ENCODE results near the gene TLR3.
"Not testable (repeated sequence)": the region's sequence is repeated elsewhere in the genome, so short reads cannot be mapped to it uniquely, and the experiment has no call there.

The TLR3 gene

DNA sequence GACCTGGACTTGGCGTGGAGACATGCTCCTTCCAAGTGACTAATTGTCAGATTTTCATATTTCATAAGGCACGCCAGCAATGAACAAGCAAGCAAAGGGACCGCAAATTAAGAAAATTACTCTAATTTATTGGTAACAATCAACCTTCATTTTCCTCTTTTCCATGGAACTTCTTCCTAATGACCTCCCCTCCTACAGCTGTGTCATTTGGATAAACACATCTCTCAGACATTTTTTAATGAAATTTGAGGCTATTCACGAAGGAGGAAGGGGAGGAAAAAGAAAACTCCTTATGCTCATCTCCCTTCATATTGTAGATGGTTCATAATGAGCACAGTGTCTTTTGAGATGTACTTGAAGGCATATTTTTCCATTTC lies 38.6 kb upstream of the TLR3 start:
- Histone ChIP-seq H3K4me3 (ENCODE audit: low read length) (peak overlapping the region; percentile 20; the same call in 1 of the 2 replicates), H3K27ac (ENCODE audit: low read length) (peak overlapping the region; percentile 84), H3K36me3 (ENCODE audit: insufficient read depth, low read depth, low read length) (peaks cover 8% of the 10 kb centered on the region; the same call in 1 of the 2 replicates), H3K9ac (ENCODE audit: low read depth, low read length) (peak overlapping the region; percentile 72), H3K4me1 (ENCODE audit: insufficient read depth, low read length) (peaks cover 44% of the 10 kb centered on the region), H3K9me3 (ENCODE audit: insufficient read depth, low read depth, low read length) (peaks cover 24% of the 10 kb centered on the region), H3K27me3 (ENCODE audit: insufficient read depth, low read length) (no peaks in the 10 kb centered on the region)

DNA sequence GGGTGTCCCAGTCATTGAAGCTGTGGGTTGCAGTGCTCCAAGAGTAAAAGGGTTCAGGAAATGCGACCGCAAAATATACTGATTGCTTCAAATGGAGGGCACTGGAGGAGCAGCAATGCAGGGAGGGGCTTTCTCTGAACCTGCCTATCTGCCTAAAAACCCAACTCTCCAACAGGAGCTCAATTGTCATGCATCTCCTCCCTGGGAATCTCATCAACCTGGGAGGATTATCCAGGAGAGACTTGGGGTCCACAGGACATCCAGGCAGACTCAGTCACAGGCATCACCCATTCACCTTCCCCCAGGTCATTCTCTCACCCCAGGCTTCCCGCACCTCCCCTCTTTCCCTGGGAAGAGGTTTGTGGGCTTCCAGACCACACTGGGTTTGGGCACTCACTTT lies 38.2 kb upstream of the TLR3 start:
- H3K4me3 ChIP-seq (ENCODE audit: low read length) = peak overlapping the region; percentile 20; the same call in 1 of the 2 replicates
- peak overlapping the region; percentile 84 for H3K27ac ChIP-seq (ENCODE audit: low read length)
- peaks cover 44% of the 10 kb centered on the region for H3K4me1 ChIP-seq (ENCODE audit: insufficient read depth, low read length)
- H3K9ac ChIP-seq (ENCODE audit: low read depth, low read length) = peak overlapping the region; percentile 72; the same call in 1 of the 2 replicates
- H3K9me3 ChIP-seq (ENCODE audit: insufficient read depth, low read depth, low read length) = peaks cover 24% of the 10 kb centered on the region
- no peaks in the 10 kb centered on the region for H3K27me3 ChIP-seq (ENCODE audit: insufficient read depth, low read length)
- H3K36me3 ChIP-seq (ENCODE audit: insufficient read depth, low read depth, low read length) = peaks cover 8% of the 10 kb centered on the region; the same call in 1 of the 2 replicates

DNA sequence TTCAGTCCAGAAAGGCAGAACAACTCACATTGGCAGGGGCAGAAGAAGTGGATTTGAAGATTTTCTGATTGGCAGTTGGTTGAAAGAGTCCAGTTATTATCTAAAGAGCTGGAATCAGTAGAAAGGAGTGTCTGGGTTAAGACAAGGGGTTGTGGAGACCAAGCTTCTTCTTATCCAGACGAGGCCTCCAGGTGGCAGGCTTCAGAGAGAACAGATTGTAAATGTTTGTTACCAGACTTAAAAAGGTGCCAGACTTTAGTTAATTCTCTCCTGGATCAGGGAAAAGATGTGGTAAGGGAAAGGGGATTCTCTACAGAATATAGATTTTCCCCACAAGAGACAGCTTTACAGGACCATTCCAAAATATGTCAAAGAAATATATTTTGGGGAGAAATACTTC lies 36.7 kb upstream of the TLR3 start:
- Histone ChIP-seq H3K9ac (ENCODE audit: low read depth, low read length) (no peak overlapping the region; the same call in 1 of the 2 replicates), H3K4me3 (ENCODE audit: low read length) (no peak overlapping the region), H3K36me3 (ENCODE audit: insufficient read depth, low read depth, low read length) (peaks cover 8% of the 10 kb centered on the region; the same call in 1 of the 2 replicates), H3K27ac (ENCODE audit: low read length) (no peak overlapping the region), H3K27me3 (ENCODE audit: insufficient read depth, low read length) (no peaks in the 10 kb centered on the region), H3K4me1 (ENCODE audit: insufficient read depth, low read length) (peaks cover 44% of the 10 kb centered on the region), H3K9me3 (ENCODE audit: insufficient read depth, low read depth, low read length) (peaks cover 28% of the 10 kb centered on the region)

DNA sequence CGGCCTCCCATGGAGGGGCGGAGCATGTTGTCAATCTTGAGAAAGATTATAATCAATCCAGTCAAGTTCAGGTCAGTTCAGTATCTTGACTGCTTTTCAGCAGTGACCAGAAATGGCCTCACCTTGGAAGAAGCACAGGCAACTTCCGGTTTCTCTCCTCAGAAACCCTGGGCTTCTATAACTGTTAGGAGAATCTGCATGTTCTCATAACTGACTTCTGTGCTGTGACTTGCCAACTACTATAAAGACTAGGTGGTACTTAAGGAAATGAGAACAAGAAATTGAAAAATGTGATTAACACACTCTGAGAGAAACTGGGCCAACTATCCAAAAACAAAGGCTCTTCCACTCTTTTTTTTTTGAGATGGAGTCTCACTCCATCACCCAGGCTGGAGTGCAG lies 35.9 kb upstream of the TLR3 start:
- H3K27ac ChIP-seq (ENCODE audit: low read length) = no peak overlapping the region
- no peaks in the 10 kb centered on the region for H3K27me3 ChIP-seq (ENCODE audit: insufficient read depth, low read length)
- H3K9ac ChIP-seq (ENCODE audit: low read depth, low read length) = no peak overlapping the region
- H3K4me1 ChIP-seq (ENCODE audit: insufficient read depth, low read length) = peaks cover 42% of the 10 kb centered on the region
- H3K9me3 ChIP-seq (ENCODE audit: insufficient read depth, low read depth, low read length) = peaks cover 27% of the 10 kb centered on the region
- peaks cover 8% of the 10 kb centered on the region; the same call in 1 of the 2 replicates for H3K36me3 ChIP-seq (ENCODE audit: insufficient read depth, low read depth, low read length)
- no peak overlapping the region for H3K4me3 ChIP-seq (ENCODE audit: low read length)

DNA sequence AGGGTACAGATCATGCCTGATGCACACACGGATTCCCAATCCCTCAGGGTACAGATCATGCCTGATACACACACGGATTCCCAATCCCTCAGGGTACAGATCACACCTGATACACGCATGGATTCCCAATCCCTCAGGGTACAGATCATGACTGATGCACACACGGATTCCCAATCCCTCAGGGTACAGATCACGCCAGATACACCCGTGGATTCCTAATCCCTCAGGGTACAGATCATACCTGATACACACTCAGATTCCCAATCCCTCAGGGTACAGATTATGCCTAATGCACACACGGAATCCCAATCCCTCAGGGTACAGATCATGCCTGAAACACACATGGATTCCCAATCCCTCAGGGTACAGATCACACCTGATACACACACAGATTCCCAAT lies 34.3 kb upstream of the TLR3 start:
- not testable (repeated sequence) for H3K9ac ChIP-seq (ENCODE audit: low read depth, low read length); H3K27ac ChIP-seq (ENCODE audit: low read length); H3K27me3 ChIP-seq (ENCODE audit: insufficient read depth, low read length); H3K36me3 ChIP-seq (ENCODE audit: insufficient read depth, low read depth, low read length)
- Histone ChIP-seq H3K9me3 (ENCODE audit: insufficient read depth, low read depth, low read length) (peaks cover 27% of the 10 kb centered on the region), H3K4me3 (ENCODE audit: low read length) (peak overlapping the region; percentile 28; the same call in 1 of the 2 replicates), H3K4me1 (ENCODE audit: insufficient read depth, low read length) (peaks cover 31% of the 10 kb centered on the region)

DNA sequence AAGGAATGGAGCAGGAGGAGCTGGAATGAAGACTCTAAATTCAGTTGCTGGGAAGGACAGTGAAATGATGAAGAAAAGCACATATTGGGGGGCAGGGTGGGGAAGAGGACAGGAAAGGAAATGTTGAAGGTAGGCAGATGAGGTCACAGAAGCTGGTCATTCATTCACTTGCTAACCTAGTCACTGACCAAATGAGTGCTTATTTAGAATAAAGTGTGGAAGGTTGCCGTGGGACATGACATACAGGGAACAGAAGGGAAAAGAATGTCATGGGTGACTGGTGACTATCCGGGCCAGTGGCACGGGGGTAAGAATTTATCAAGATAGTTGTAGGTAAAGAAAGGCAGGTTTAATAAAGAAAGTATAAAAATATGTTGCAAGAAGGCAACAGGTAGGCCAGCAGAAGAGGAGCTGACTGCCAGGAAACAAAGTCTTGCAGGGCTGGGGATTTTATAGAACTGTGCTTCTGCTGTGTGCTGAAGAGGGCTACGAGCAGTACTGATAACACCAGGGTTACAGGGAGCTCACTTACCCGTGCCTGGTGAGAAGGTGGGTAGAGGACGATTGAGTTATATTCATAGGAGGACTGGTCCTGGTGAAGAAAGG lies 31.9 kb upstream of the TLR3 start:
- H3K27me3 ChIP-seq (ENCODE audit: insufficient read depth, low read length) = no peaks in the 10 kb centered on the region
- H3K9me3 ChIP-seq (ENCODE audit: insufficient read depth, low read depth, low read length) = peaks cover 27% of the 10 kb centered on the region
- H3K9ac ChIP-seq (ENCODE audit: low read depth, low read length) = no peak overlapping the region
- no peak overlapping the region for H3K27ac ChIP-seq (ENCODE audit: low read length)
- no peak overlapping the region for H3K4me3 ChIP-seq (ENCODE audit: low read length)
- H3K4me1 ChIP-seq (ENCODE audit: insufficient read depth, low read length) = peaks cover 7% of the 10 kb centered on the region; the same call in 1 of the 2 replicates
- peaks cover 8% of the 10 kb centered on the region; the same call in 1 of the 2 replicates for H3K36me3 ChIP-seq (ENCODE audit: insufficient read depth, low read depth, low read length)

DNA sequence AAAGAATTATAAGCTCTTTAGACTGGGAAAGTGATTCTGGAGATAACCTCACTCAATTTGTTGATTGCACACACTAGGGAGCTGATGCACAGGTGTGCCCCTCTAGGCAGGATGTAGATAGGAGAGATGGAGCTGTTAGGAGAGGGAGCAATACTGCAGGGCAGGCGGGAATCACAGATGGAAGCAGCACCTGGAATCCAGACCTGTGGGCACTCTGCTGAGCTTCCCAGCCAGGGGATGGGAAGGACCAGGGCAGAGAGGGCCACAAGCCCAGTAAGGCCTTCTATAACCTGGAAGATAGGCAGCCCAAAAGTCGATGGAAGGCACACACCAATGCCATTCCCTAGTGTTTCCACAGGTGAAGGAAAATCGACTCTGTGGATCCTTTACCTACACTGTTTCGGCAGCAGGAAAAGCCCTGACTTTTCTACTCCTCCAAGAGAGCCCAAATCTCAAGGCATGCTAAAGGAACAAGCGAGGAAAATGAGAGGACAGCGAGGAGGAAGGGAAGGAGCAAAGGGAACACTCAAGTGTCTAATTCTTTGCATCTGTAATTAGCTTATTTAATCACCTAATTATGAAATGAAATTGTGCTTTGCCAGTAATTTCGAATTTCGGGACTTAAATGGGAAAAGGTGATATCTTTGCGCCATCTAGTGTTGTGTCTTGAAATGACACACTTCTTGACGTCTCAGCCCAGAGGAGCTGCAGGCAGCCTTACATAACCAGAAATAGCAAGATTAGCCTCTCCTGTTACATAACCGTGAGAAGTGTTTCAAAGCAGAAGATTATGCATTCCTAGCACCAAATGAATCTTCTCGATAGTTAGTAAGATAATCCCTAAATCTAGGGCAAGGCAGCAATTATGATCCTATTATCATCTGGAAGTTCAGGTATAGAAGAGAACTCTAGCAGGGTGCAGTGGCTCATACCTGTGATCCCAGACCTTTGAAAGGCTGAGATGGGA lies 31.0 kb upstream of the TLR3 start:
- no peak overlapping the region for H3K9ac ChIP-seq (ENCODE audit: low read depth, low read length)
- H3K4me3 ChIP-seq (ENCODE audit: low read length) = no peak overlapping the region
- H3K4me1 ChIP-seq (ENCODE audit: insufficient read depth, low read length) = peaks cover under 1% of the 10 kb centered on the region; the same call in 1 of the 2 replicates
- peaks cover 8% of the 10 kb centered on the region; the same call in 1 of the 2 replicates for H3K36me3 ChIP-seq (ENCODE audit: insufficient read depth, low read depth, low read length)
- no peaks in the 10 kb centered on the region for H3K27me3 ChIP-seq (ENCODE audit: insufficient read depth, low read length)
- peaks cover 27% of the 10 kb centered on the region for H3K9me3 ChIP-seq (ENCODE audit: insufficient read depth, low read depth, low read length)
- H3K27ac ChIP-seq (ENCODE audit: low read length) = no peak overlapping the region

DNA sequence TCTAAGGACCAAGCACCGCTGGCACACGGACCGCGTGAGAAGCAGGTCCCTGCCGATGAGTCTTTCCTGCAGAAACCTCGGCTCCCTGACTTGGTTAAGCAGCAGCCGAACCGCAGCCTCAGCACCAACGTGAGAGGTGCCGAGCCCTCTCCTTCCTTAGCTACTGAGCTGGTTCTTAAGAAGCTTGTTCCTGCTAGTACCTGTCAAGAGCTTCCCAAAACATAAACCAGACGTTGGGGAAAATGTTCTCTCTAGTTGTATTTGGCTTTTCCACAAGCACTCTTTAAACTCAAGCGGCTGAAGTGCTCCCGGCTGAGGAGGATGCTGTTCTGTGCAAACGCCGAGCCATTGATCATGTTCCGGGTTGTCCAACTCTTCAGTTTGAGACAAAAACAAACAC lies 29.3 kb upstream of the TLR3 start:
- Histone ChIP-seq H3K9me3 (ENCODE audit: insufficient read depth, low read depth, low read length) (peaks cover 19% of the 10 kb centered on the region), H3K27me3 (ENCODE audit: insufficient read depth, low read length) (no peaks in the 10 kb centered on the region), H3K4me3 (ENCODE audit: low read length) (no peak overlapping the region), H3K9ac (ENCODE audit: low read depth, low read length) (no peak overlapping the region), H3K4me1 (ENCODE audit: insufficient read depth, low read length) (no peaks in the 10 kb centered on the region), H3K27ac (ENCODE audit: low read length) (no peak overlapping the region), H3K36me3 (ENCODE audit: insufficient read depth, low read depth, low read length) (peaks cover 5% of the 10 kb centered on the region; the same call in 1 of the 2 replicates)

DNA sequence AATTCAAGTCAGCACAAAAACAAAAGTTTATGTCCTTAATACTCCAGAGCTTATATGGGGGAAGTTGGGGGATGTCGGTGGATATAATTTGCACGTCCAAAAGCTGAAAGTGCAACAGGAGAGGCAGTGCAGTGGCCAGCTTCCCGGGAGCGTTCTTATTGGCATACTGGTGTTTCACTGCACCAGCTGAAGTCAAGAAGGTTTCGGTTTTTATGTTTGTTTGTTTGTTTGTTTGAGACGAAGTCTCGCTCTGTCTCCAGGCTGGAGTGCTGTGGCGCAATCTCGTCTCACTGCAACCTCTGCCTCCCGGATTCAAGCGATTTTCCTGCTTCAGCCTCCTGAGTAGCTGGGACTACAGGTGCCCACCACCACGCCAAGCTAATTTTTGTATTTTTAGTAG lies 28.6 kb upstream of the TLR3 start:
- H3K9ac ChIP-seq (ENCODE audit: low read depth, low read length) = no peak overlapping the region
- H3K4me3 ChIP-seq (ENCODE audit: low read length) = no peak overlapping the region

DNA sequence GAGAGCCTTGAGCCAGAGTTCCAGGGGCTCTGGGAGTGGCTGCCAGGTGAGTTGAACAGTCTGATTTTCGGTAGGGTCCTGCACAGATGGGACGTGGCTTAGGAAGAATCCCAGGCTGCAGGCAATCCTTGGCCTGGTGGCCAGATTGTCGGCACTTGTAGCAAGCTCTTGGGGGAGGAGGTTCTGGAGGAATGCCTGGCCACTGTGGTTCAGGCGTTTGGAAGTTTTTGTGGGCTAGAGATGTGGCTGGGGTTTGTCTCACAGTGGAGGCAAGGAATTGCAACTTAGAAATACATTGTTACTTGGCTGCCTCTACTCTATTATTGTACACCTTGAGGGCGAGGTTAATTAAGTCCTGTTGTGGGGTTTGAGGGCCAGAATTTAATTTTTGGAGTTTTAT lies 21.5 kb upstream of the TLR3 start:
- H3K36me3 ChIP-seq (ENCODE audit: insufficient read depth, low read depth, low read length); H3K9me3 ChIP-seq (ENCODE audit: insufficient read depth, low read depth, low read length); H3K27ac ChIP-seq (ENCODE audit: low read length); H3K9ac ChIP-seq (ENCODE audit: low read depth, low read length); H3K4me1 ChIP-seq (ENCODE audit: insufficient read depth, low read length); H3K4me3 ChIP-seq (ENCODE audit: low read length); H3K27me3 ChIP-seq (ENCODE audit: insufficient read depth, low read length): not testable (repeated sequence)

More for the DNA sequence above, 28.6 kb upstream of the TLR3 start:
- H3K36me3 ChIP-seq (ENCODE audit: insufficient read depth, low read depth, low read length) = no peaks in the 10 kb centered on the region
- H3K27ac ChIP-seq (ENCODE audit: low read length) = no peak overlapping the region
- H3K9me3 ChIP-seq (ENCODE audit: insufficient read depth, low read depth, low read length) = peaks cover 13% of the 10 kb centered on the region
- no peaks in the 10 kb centered on the region for H3K27me3 ChIP-seq (ENCODE audit: insufficient read depth, low read length)
- H3K4me1 ChIP-seq (ENCODE audit: insufficient read depth, low read length) = no peaks in the 10 kb centered on the region

DNA sequence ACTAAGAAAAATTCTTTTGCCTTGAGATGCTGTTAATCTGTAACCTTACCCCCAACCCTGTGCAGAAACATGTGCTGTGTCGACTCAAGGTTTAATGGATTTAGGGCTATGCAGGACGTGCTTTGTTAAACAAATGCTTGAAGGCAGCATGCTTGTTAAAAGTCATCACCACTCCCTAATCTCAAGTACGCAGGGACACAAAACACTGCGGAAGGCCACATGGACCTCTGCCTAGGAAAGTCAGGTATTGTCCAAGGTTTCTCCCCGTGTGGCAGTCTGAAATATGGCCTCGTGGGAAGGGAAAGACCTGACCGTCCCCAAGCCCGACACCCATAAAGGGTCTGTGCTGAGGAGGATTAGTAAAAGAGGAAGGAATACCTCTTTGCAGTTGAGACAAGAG lies 18.8 kb upstream of the TLR3 start:
- not testable (repeated sequence) for H3K27me3 ChIP-seq (ENCODE audit: insufficient read depth, low read length); H3K36me3 ChIP-seq (ENCODE audit: insufficient read depth, low read depth, low read length); H3K9ac ChIP-seq (ENCODE audit: low read depth, low read length); H3K4me1 ChIP-seq (ENCODE audit: insufficient read depth, low read length); H3K9me3 ChIP-seq (ENCODE audit: insufficient read depth, low read depth, low read length); H3K27ac ChIP-seq (ENCODE audit: low read length); H3K4me3 ChIP-seq (ENCODE audit: low read length)

DNA sequence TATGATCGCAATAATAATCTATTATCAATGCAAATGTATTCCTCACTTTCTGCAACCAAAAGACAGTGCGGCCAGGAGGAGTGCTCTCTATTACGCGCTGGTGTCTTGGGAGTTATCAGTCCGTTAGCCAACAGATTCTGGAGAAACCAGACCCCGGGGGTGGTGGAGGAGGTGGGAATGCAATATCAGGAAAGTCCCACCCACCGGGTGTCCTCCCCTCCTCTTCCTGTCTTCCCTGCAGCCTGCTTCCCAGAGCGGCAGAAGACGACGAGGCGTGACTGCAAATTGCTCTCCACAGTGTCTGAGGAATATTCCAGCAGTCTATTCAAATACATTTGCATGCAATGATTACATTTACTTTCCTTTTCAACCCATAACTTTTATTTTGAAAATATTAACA lies 17.9 kb upstream of the TLR3 start:
- no peaks in the 10 kb centered on the region for H3K36me3 ChIP-seq (ENCODE audit: insufficient read depth, low read depth, low read length)
- H3K4me1 ChIP-seq (ENCODE audit: insufficient read depth, low read length) = no peaks in the 10 kb centered on the region
- H3K9ac ChIP-seq (ENCODE audit: low read depth, low read length) = no peak overlapping the region
- H3K4me3 ChIP-seq (ENCODE audit: low read length) = no peak overlapping the region
- H3K27me3 ChIP-seq (ENCODE audit: insufficient read depth, low read length) = no peaks in the 10 kb centered on the region
- H3K9me3 ChIP-seq (ENCODE audit: insufficient read depth, low read depth, low read length) = no peaks in the 10 kb centered on the region
- H3K27ac ChIP-seq (ENCODE audit: low read length) = no peak overlapping the region
